Thoracic aorta endothelial cell (primary cell): ENCODE results near the gene CCT3. TPM values are rescaled to one million over a fixed set of nuclear protein-coding genes. Genes with fewer than 3 reads are reported as not detected.

ENCODE experiments used
- total RNA-seq: library from RNA; depleted of rRNA; stranded (reverse); fragments of >200 nt; gene quantifications from 2 replicates; pipeline ENCODE4 v1.2.3, GENCODE V29; 2012

The CCT3 gene
- 564 and 587 TPM in 2 replicates for total RNA-seq

DNA sequence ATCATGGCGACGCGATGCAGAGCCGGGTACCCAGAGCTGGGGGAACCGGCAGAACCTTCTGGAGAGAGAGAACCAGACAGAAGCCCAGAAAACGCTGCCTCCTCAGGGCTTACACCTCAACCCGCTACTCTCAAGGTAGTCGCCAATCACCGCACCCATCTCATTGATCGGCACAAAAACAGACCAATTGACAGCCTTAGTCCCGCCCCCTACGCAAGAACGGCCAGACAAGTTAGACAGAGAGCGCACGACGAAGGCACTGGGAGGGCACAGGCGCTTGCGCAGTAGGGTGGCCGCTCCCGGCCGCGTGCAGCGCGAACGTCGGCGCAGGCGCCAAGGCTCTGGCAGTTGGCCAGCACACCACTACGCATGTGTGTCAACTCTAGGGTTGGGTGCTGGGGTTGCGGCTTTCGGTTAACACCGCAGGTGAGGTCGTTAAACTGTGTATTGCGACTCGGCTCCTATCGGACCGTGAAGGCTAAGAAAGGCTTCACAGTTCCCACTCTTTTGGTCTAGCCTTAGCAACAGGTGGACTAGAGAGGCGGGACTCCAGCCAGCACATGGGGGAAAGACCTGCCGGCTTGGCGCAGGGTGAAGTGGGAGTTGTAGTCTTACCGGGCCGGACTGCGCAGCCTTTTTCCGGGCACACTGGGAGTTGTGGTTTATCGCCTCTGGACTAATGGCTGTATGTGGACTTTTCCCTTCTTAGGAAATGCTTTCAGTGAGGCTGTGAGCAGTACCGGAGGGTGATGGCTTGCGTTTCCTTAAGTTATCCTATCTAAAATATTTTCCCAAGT is at the start of gene CCT3, which contains the start of gene TSACC:
CCT3 (minus strand) TSS at position 113 of the 797 bp plus-strand sequence; CDS start at position 5, 108 bp downstream.
TSACC (plus strand) TSS at position 347 of the 797 bp plus-strand sequence. CDS start 1,232 bp downstream, outside the sequence.

DNA sequence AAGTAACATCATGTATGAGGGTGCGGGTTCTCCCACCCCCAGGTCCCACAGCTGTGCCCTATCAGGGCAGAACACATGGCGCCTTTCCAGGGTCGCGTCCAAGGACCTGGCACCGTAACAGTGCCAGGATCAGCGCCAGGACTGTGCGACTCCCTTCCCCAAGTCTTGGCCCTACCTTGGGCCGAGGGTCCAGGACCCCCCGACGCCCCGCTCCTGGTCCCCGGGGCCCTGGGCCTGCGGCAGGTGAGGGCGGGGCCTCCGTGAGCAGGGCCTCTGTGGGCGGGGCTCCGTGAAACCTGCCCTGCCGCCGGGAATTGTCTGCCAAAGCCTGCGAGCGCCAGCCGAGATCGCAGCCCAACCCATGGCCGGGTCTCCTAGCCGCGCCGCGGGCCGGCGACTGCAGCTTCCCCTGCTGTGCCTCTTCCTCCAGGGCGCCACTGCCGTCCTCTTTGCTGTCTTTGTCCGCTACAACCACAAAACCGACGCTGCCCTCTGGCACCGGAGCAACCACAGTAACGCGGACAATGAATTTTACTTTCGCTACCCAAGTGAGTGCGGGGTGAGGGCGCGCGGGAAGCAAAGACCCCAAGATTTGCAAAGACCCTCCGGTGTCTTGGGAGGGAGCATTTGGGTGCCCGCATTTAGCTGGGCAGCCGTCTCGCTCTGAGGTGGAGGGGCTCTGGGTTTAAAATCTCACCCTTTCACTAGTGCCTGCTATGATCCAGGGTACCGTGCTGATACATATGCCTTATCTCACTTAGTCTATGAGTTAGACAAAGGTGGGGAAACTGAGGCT is 31.0 kb upstream of the CCT3 start, which contains the start of gene RHBG:
RHBG (plus strand) TSS at position 323 of the 796 bp plus-strand sequence; CDS start at position 362, 39 bp downstream.

DNA sequence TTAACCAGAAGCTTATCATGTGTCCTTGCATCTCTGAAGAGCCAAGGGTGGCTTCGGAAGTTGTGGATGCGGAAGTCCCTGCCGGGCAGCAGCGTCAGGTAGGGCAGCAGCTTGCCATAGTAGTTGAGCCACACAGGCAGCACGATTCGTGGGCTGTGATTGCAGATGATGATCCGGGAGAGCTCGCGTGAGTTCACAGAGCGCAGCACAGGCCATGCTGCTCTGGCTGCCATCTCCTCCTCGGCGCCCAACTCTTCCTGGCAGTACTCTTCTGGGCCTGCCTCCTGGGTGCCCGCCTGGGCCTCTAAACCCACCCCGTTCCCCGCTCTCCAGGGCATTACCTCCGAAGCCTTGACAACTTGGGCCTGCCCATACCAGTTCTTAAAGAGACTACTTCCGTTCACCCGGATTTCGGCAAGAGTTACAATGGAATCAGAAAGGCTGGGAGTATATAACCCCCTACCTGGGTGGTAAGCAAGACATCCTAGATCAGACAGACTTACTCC is 39.2 kb downstream of the CCT3 start, which contains the start of gene VHLL:
VHLL (minus strand) TSS at position 456 of the 506 bp plus-strand sequence; CDS start at position 338, 118 bp downstream.

DNA sequence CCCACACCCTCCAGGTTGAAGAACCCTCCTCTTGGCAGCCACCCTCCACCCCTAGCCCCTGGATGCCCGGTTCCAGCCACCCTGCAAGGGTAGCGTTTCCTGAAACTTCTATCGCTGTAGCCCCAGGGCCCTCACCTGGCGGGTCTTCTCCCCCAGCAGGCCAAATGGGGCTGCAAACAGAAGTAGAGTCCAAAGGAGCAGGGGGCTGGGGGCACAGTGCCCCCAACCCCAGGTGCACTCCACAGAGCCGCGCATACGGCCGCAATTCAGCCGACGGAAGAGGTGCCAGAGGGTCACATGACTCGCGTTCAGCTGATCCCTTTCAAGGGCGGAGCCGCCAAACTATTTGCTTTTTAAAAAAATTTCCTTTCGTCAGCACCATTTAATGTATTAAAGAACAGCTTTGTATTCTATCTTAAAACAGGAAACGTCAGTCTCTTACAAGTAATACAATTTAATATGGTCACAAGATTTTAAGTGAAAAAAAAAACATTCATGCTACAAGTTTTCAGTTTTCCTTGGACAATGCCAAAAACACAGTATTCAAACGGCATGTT is 42.6 kb downstream of the CCT3 start, which contains the start of gene GLMP:
GLMP (minus strand) TSS at position 289 of the 557 bp plus-strand sequence; CDS start at position 255, 34 bp downstream.

DNA sequence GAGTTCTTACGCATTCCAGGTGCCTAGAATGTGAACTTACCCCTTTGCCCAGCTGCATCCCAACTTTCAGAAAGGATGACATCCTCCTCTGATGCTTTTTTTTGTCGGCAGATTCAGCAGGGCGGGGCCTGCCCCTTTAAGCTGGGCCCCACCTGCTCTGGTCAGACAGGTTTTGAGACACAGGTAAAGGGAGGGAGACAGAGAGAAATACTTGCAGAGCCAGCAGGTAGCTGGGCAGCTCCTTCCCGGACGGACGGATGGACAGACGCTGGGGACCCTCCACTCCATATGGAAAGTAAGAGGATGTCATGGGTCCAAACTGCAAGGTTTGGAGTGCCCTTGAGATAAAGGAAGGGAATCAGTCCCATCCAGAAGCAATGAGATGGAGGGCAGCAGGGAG is 54.0 kb downstream of the CCT3 start, which contains the start of gene TMEM79:
TMEM79 (plus strand) TSS at position 214 of the 400 bp plus-strand sequence. CDS start 902 bp downstream, outside the sequence.

DNA sequence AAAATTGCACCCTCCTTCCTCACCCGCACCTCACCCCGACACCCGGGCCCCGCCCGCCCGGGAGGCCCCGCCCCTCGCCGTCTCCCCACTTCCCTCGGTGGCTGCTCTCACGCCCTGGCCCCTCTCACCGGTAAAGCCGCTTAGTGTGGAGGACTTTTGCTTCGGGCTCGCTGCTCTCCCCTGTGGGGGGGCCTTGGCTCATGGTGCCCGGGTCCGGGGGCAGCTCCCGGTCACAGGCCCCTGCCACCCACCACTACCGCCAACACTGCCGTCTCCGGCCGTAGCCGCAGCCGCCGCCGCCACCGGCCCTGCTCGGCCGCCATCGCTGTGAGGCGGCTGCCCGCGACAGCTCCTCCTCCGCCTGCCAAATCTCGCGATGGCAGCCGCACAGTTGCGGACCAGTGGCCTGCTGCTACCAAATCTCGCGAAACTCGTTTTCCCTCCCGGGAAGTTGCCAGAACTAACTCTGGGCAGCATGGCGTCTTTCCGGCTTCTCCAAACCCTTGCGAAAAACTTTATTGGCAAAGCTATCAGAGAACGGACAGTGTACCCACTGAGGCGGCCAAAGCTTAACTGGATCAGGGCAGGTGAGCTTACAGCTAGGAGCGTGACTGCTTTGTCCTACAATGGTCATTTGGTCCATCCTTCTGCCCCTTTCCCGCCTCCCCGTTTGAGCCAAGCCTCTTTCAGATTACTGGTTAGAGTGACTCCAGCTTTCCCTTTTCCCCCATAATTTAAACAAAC is 55.4 kb downstream of the CCT3 start, which contains the start of gene SMG5:
SMG5 (minus strand) TSS at position 347 of the 744 bp plus-strand sequence; CDS start at position 202, 145 bp downstream.

Other genes starting within 250 kb of the CCT3 start
- 677 and 814 TPM in 2 replicates for gene LMNA, start 223.6 kb downstream of the CCT3 start, total RNA-seq
- 0.80 and 1.0 TPM in 2 replicates for gene SEMA4A, start 184.7 kb downstream of the CCT3 start, total RNA-seq
- gene SLC25A44, start 144.2 kb downstream of the CCT3 start, total RNA-seq, result 17.6 and 20.6 TPM in 2 replicates
- gene PMF1, start 125.3 kb downstream of the CCT3 start, total RNA-seq, result 43.5 and 54.7 TPM in 2 replicates
- 0.27 TPM in 1 of 2 replicates, not detected in the other for gene BGLAP, start 96.1 kb downstream of the CCT3 start, total RNA-seq
- 0.27 and 0.36 TPM in 2 replicates for gene PAQR6, start 90.2 kb downstream of the CCT3 start, total RNA-seq
- 59.6 and 66.0 TPM in 2 replicates for gene SMG5, start 55.5 kb downstream of the CCT3 start, total RNA-seq
- 0.93 and 1.1 TPM in 2 replicates for gene TMEM79, start 54.0 kb downstream of the CCT3 start, total RNA-seq
- gene GLMP, start 42.6 kb downstream of the CCT3 start, total RNA-seq, result 41.1 and 41.2 TPM in 2 replicates
- gene VHLL, start 39.0 kb downstream of the CCT3 start, total RNA-seq, result not detected in 2 replicates
- gene TSACC, start 234 bp upstream of the CCT3 start, total RNA-seq, result 0.40 TPM in 1 of 2 replicates, not detected in the other
- not detected in 2 replicates for gene RHBG, start 30.9 kb upstream of the CCT3 start, total RNA-seq
- 10.6 and 18.1 TPM in 2 replicates for gene MEF2D, start 162.5 kb upstream of the CCT3 start, total RNA-seq
- 32.6 and 51.6 TPM in 2 replicates for gene IQGAP3, start 234.3 kb upstream of the CCT3 start, total RNA-seq
- gene TTC24, start 241.4 kb upstream of the CCT3 start, total RNA-seq, result not detected in 2 replicates